GM19397 (cell line): Measurements from ENCODE around the gene GLIS2.

Experiments
- ATAC-seq: cut with Tn5 transposase; IDR thresholded peaks from one replicate; pipeline ENCODE4 v1.9.1; 2021; ENCODE audit warnings: mild to moderate bottlenecking, moderate library complexity; ENCODE audit not compliant: unreplicated experiment

GLIS2 gene

DNA sequence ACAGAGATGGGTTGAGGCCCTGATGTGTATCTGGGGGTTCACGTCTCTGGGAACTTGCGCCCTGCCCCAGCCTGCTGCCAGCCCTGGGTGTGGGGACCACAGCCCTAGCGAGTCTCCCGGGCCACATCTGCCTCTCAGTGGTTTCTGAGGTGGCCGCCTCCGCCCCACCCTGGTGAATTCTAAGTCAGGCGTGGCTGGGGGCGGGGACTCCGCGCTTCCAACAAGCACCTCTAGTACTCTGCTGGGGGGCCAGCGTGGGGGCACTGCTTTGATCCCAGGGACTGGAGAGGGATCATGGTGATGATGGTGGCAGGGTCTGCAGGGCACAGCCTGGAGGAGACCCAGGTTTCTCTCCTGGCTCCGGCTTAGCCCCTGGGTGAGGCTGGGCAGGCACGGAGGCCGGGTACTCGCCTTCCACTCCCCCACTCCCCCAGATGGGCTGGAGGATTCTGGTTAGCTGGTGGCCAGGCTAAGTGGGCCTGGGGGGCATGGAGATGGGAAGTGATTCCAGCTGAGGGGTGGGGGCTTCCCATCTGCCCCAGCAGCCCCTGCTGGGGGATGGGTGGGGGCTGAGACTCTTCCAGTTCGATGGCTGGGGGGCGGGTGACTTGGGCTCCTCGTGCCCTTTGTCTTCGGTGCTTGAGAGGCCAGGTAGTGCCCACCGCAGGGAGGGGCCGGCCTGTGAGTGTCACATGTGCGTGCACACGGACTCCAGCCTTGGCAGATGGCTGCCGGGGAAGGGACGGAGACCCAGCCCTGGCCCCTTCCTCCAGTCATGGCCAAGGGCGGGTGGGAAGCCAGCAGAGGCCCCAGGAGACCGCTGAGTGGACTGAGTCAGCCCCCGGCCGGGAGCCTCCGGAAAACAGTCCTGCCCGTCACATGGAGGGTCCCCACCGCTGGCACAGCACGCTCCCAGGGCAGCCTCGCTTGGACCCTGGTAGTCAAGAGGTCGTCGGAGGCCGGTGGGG is 3.9 kb downstream of the GLIS2 start:
- ATAC-seq = no peak

DNA sequence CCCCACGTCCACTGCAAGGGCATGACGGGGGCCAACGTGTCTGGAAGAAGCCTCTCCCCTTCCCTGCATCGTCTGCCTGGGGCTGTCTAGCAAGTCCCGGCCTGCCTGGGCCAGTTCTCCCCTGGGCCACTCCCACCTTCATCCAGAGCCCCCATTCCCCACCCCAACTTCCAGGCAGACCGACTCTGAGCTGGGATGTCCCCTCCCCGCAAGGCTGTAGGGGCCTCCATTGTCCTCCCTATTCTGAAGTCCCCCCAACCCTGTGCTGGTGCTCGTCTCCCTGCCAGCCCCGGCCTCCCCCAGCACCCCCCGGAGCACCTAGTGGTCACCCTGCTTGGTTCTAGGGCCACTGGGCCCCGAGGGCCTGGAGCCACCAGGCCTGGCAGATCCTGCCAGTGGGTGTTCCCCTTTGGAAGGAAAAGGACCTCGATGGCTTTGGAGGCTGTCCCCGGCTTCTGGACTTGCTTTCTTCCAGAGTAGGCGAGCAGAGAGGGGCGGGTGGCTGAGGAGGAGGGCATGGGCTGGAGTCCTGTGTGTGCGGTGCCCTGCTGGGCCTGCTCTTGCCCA is 4.8 kb downstream of the GLIS2 start:
- ATAC-seq = no peak

DNA sequence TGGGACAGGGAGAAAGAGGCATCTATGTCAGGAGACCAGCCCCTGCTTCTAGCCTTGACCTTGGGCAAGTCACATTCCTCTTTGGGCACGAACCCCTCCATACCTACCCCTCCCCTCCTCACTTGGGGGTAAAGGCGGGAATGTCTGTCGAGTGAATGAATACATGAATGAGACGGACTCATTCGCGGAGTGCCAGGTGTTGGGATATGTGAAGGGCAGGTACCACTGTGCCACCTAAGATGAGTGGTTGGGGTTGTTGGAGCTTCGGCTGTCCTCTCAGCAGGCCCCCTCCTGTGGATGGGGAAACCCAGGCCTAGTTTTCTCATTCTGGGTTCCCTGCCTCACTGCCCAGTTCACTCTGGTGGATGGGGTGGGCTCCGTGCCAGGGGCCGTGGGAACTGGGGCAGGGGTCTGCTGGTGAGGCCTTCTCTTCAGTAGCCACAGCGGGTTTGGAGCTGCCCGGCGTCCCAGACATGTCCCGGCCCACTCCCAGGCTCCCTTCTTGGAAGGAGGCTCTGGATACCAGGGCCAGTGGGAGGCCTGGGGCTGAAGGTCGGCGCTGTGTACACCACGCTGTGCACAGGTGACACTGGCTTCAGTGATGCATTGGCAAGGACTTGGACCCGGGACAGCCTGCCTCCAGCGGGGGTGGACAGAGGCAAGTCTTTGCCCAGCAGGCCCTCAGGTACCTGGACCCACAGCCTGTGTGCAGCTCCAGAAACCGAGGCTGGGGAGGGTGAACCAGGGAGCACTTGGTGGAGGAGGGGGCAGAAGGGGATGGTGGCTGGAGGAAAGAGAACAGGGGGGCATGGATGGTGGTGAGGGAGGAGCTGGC is 5.6 kb downstream of the GLIS2 start:
- no peak for ATAC-seq

DNA sequence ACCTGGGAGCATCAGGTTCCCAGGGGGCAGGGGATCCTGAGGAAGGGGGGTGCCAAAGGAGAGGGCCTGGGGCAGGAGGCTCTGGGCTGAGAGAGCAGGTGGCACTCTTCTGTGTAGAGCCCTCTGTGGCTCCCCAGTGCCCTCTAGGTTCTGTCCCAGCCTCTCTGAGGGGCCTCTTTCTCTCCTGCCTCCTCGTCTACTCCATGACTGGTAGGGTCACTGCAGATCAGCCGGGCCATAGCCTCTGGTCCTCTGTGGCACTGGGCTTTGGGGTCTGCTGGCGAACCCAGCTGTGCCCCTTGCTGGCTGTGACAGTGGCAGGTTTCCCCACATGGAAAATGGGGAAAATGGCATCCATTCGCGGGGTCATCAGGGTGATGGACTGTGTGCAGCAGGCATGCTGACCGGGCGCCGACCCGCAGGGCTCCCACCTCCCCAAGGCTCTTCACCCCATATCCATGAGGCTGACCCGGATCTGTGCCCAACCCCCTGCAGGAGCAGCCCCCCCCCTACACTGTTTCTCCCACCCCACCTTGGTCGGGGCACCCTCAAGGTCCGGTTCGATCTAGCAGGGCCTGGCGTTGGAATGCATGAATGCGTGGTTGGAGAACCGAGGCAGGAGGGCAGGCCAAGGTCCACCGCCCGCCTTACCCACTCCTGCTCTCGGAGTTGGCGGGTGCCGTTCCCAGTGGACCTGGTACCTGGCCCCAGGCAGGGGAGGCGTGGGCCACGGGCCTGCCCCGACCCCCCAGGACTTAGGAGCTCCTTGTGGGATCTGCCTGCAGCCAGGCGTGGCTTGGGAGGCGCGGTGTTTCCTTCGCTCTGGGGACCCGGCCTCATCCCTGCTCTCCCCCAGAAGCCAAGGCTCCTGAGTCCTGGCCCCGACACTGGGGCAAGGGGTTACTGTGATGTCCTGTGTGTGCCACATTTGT is 6.5 kb downstream of the GLIS2 start:
- no peak for ATAC-seq

DNA sequence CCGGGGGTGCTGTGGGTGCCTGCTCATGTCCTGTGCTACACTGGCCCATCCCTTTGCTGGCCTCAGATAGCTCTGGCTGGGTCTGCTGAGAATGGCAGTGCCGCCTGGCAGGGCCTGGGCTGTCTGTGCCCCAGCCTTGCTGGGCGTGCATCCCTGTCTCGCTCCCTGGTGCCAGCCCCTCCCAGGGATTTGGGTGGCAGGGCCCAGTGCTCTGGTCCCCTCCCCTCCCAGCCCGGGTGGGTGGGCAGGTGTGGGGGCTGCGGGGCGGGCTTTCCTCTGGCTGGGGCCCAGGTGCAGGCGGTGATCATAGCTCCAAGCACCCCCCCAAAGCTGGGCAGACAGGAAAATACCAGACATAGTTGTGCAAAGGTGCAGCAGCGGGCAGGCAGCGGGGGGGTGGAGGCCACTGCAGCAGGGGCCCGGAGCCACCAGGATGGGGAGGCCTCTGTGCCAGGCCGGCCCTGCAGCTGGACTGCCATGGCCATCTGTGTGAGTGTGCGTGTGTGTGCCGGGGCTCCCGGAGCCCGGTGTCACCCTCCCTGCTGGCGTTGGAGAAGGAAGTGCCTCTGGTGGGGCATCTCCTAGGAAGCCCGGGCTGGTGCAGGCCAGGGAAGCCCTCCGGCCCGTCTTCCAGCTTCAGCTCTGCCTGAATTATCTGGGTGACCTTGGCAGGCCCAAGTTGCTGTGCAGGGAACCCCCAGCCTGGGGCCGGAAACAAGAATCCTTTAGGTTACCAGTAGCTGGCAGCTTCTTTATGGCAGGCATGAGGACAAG is 7.4 kb downstream of the GLIS2 start:
- no peak for ATAC-seq

DNA sequence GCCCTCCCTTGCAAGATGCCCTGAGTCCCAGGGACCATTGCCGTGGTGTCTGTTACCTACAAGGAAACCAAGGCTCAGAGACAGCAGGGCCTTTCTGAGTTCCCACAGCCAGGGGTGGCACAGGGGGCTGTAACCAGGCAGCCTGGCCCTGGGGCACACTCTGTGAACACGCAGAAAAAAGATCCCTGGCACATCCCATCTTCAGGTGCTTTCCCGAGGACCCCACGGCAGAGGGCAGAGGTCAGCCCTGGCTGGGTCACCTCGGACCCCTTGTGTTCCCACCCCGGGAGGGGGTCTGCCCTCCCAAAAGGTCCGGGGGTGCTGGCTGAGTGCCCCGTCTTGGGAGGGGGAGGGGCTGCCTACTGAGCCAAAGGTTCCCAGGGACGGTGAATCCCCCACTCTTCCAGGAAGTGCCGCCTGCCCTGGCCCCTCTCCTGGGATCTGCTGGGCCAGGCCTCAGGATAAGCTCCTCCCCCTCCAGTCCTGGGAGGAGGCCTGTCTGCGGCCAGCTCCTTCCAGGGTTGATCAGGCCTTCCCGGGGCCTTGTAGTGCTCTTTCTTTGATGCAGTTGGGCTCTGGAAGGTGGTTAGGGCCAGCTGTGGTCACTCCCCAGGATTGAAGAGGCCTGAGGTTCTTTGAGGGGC is 8.1 kb downstream of the GLIS2 start:
- ATAC-seq = no peak

DNA sequence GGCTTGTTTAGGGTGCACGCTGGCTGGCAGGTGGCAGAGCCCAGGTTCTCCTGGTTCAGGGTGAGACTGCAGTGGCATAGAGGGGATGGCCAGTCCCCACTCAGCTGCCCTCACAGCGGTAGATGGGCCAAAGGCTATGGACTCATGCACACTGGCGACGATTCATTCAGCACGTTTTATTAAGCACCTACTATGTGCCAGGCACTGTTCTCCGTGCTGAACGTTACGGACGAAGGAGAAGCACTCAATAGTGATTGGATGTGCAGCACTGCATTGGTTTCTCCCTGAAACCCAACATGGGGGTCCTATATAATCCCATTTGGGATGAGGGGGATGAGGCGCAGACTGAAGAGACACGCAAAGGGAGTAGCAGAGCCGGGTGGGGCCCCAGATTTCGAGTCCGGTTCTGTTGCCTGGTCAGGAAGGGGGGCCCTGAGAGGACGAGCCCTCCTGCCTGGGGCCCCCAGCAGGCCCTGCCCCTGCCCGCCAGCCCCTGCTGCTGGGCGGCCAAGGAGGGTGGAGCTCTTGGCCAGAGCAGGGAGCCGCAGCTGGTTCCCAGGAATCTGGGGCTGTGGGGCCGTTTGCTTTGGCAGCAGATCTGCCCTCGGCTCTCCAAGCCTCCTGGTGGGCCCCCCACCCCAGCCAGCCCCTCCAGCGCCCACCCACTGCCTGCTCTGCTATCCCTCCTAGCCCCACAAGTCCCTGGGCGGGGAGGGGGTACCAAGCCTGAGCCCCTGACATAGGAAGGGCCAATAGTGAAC is 8.8 kb downstream of the GLIS2 start:
- ATAC-seq = no peak

DNA sequence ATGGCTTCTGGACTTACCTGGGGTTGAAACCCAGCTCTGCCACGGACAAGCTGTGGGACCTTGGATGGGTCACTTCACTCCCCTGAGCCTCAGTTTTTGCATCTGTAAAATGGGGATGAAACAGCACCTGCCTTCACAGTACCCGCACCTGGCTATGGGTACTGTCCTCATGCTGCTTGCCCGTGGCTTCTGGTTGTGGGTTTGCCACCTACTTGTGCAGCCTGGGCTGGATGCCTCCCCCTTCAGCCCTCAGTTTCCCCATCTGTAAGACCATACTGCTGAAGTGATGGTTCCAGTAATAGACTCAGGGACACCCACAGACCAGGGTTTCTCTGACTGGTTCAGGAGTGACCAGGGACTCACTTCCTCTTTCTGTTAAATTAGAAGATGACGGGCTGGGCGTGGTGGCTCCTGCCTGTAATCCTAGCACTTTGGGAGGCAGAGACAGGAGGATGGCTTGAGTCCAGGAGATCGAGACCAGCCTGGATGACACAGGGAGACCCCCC is 9.4 kb downstream of the GLIS2 start:
- no peak for ATAC-seq

DNA sequence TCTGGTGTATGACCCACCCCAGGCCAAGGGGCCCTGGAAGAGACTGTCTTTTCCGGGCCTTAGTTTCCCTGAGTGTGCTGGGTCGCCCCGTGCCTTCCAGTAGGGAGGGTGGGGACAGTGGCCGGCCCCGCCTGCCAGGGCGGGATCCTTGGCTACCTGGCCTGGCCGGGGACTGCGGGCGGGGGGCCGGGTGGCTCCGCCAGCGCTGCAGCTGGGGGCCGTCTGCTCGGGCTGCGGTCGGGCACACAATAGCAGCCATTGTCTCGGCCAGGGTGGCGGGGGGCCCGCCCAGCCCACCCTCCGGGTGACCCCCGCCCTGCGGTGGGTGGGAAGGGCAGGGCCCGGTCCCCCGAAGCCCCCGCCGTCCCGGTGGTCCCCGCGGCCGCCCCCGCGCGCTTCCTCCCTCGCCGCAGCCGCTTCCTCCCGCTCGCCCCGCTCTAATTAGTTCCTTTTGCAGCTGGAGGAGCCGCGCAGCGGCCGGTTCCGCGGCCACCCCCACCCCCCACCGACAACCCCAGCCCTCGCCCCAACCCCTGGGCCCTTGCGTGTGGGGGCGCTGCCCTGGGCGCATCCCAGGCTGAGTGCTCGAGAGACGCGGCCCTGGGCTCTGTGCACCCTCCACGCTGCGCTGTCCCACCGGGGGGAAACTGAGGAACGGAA is 11.6 kb downstream of the GLIS2 start:
- no peak for ATAC-seq

DNA sequence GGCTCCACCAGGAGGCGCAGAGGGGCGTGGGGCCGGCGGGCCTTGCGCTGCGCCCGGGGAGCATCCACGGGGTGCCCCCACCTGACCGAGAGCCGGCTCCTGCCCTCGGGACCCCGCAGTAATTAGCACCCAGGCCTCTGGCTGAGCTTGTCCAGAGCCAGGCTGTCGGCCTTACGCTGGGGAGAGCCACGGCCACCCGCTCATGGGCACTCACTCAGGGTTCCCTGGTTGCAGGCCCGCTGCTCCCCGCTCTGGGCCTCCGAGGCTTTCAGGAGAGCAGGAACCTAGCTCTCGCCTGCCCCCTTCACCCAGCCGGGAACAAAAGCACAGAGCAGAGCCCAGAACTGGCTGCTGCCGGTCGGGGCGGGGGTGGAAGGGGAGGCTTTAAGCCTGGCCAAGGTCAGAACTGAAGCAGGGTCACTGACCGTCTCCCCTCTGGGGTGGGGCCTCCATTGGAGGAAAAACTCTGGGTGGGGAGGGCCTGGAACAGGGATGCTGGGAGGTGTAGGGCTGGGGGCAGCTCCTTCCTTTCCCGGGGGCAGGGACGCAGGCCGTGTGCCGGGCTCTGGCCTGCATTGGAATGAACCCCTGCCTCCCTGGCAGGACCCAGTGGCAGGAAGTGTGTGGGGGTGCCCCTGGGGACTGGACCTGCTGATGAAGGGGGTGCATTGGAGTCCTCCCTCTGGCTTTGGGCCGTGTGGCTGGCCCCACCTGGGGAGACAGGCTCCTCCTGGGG is 12.3 kb downstream of the GLIS2 start:
- no peak for ATAC-seq

DNA sequence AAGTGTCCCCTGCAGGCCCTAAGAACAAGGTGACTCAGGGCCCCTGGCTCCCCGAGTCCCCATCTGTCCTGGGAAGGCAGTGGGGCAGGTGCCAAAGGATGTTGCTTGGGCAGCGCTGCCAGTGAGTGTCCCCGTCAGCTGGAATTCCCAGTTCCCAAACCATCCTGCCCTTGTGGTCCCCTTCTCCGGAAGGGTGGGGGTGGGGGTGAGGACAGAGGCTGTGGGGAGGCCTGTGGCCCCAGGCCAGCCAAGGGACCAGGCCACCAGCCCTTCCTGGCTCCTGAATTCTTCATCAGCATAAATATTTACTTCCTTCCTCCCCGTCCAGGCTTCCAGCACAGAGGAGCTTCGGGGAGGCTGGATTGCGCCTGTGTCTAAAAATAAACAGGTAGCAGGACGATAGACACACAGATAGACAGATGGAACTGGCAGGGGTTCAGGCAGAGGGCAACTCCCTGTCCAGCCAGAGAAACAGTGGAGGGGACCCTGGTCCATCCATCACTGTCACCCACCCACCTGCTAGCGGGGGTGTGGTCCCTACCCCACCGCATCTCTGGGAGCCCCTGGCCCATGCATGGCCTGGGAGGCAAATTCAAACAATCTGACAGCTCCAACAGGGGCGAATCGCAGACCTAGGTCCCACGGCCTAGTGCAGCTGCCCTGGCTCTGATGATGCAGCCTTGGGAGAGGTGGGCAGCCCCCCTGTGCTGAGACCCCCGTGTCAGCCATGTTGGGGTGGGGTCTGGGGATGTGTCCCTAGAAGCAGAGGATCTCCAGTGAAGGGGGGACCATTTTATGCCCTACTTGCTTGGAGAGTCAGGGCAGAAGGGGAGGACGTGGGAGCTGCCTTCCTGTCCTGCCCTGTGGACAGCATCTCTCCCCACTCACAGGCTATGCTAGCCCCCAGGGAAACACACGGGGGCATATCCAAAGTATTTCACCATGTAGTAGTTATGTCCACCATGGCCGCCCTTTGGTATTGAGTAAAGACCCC is 13.2 kb downstream of the GLIS2 start:
- no peak for ATAC-seq

DNA sequence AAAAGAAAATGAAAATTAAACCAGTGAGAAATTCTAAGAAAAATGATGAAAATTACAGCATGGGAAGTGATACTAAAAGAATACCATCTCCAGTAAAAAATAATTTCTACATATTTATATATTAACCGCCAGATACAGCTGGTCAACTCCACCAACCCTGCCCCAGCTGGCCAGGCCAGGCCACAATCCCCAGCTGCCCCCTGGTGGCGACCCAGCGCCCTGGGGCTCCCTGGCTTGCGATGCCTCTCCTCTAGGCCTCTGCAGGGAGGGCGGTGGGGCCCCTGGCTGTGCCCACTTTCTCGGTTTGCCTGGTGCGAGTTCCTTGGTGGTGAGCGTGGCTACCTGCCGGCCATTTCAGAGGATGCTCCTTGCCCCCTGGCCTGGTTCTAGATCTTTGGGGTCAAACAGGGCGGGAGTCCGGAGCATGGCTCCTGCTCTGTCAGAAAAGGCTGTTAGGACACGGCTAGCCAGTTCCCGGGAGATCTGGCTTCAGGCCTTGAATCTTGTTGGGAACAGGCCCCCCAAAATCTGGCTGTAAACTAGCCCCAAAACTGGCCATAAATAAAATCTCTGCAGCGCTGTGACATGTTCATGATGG is 14.5 kb downstream of the GLIS2 start:
- no peak for ATAC-seq

DNA sequence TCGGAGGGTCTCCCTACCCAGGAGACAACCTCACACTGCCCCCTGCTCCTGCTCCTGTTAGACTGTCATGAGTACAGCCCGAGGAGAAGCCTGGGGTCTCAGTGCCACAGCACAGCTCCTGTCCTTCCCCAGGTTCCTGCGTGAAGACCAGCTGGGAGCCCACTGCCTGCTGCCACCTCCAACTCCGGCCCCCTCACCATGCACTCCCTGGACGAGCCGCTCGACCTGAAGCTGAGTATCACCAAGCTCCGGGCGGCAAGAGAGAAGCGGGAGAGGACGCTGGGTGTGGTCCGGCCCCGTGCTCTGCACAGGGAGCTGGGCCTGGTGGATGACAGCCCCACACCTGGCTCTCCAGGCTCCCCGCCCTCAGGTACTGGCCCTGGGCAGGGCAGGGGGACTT is 16.2 kb downstream of the GLIS2 start:
- ATAC-seq = no peak

DNA sequence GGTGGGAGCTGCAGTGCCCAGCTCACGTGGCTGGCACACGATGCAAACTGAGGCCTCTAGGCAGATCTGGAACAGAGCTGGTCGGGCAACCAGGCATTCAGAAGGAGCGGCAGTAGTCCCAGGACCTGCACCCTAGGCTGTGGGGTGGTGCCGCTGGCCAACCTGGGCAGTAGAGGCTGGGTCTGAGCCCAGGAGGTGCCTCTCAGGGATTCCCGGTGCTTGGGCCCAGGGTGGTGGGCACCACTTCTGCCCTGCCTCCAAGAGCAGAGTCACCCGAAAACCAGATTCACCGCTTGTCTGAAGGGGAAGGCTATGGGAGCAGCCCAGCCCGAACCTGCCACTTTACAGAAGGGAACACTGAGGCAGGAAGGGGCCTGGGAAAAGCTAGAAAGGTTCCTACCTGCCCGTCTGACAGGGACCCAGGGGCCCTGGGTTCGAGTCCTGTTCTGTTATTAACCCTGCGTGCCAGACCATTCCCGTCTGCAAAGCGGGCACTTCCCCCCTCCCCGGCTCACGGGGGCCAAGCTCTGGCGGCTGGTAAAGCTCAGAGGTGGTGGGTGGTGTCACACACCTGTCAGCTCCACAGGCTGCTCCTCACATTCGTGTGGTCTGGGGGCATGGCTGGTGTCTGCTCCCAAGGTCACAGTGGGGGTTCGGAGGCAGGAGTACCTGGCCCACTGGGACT is 16.9 kb downstream of the GLIS2 start:
- no peak for ATAC-seq

DNA sequence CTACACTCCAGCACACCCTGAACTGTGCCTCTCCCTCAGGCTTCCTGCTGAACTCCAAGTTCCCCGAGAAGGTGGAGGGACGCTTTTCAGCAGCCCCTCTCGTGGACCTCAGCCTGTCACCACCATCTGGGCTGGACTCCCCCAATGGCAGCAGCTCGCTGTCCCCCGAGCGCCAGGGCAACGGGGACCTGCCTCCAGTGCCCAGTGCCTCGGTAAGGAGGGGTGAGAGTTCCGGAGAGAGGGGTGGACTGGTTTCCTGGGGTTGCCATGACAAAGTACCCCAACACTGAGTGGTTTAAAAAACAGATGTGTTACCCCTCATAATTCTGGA is 17.4 kb downstream of the GLIS2 start:
- ATAC-seq = no peak
